LNCAP (cell line): ENCODE results near the gene TCF7.

Source experiments
- CTCF ChIP-seq: fragments of 450-650 bp; IDR thresholded peaks from 2 replicates; pipeline ENCODE4 v1.5.1; 2017; ENCODE audit warnings: mild to moderate bottlenecking

The TCF7 gene

DNA sequence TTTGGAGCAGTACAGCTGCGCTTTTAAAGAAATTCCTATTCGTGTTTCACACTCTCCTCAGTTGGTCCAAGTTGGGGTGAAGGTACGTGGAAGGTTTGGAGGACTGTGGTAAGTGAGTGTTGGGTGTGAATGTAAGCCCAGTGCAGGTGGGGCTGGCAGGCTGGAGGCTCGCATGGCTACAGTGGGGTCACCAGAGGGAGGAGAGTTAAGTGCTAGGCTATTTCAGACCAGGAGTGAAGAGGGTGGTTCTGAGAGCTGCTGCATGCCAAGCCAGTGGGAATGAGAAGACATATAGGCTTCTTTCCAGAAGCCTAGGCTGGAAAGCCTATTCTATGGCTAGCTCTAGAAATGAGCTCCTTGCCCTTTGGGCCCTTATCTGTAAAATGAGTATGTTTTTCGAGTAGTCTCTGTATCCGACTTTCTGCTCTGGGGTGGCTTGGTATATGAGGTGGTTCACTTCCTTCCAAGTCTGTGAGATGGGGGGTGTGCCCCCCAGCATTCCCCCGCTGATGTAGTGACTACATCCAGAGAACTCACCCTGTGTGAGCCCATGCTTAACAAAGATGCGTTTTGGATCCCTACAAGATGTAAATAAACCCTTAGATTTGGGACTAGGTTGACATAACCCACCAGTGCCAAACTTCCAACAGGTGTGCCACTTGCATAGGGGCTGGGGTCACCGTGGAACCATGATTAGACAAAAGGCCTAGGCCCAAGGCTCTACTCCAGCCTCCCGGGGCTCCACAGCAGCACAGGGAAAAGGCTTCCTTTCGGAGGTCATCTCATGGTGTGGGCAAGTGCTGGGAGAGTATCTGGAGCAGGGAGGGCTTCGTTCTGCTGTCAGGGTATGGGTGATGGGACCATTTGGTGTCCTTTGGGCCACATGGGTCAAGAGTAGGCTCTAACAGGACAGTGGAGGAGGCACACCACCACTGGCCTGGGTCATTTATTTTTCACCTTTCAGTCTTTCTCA, 2.6 kb downstream of the TCF7 start:
- TF ChIP-seq CTCF: no peak

DNA sequence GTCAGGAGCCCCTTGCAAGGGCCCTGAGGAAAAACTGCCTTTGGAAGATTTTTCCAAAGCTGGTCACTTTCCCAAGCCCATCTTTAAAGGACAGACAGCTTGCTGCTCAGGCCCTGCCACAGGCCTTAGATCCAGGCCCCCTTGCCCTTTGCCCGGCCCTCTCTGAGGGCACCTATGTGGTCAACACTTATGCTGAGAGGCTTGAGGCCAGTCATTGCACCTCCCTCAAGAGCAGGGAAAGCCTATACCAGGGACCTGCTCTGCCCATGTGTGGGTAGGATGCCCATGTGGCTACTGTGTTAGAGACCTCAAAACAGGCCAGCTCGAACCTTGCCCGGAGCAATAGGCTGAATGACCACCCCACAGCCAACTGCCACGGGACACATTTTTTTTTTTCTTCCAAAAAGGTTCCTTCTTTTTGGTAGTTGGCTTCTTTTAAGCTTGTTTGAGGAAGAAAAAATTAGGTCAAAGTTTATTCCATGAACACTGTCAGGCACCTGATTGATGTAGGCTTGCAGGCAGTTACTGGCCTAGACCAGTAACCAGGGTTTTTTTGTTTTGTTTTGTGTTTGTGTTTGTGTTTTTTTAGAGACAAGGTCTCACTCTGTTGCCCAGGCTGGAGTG, 3.8 kb downstream of the TCF7 start:
- no peak for TF ChIP-seq CTCF

GRCh38 chr5:134119720-134120119, 5.2 kb downstream of the TCF7 start:
- no peak for TF ChIP-seq CTCF

- TF ChIP-seq CTCF: no peak
Measured at GRCh38 chr5:134120386-134121138, 6.1 kb downstream of the TCF7 start.

DNA sequence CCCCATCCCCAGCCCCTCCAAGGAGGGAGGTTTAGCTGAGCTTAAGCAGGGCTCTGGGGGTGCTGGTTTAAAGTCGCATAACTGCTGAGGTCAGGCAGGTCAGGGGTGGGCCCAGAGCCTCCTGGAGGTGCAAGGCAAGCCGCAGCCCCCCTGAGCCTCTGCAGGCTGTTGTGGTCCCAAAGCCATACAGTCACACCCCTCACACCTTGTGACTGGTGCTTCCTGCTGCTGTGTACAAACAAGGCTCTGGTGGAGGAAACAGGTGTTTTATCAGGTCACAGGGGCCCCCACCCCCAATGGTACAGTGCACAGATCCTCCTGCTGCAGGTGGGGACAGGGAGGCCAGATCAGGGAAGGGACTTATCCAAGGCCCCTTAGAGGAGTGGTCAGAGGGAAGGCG, 8.0 kb downstream of the TCF7 start:
- no peak for TF ChIP-seq CTCF

DNA sequence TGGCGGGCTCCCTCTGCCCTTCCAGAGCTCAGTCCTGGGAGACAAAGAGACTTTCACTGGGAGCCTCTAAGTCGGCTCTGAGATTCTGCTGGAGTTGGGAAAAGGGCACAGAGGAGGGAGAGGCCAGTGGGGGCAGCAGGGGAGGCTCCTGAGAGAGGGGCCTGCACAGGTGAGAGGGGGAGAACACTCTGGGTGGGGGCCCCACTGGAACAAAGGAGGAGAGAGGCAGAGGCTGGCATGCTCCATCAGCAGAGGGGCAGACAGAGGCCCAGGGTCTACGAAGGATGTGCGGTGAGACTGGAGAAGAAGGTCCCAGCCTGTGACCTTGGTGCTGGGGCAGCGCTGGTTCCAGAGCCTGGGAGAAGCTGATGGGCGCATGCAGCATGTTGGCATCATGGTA, 8.9 kb downstream of the TCF7 start:
- TF ChIP-seq CTCF: no peak

DNA sequence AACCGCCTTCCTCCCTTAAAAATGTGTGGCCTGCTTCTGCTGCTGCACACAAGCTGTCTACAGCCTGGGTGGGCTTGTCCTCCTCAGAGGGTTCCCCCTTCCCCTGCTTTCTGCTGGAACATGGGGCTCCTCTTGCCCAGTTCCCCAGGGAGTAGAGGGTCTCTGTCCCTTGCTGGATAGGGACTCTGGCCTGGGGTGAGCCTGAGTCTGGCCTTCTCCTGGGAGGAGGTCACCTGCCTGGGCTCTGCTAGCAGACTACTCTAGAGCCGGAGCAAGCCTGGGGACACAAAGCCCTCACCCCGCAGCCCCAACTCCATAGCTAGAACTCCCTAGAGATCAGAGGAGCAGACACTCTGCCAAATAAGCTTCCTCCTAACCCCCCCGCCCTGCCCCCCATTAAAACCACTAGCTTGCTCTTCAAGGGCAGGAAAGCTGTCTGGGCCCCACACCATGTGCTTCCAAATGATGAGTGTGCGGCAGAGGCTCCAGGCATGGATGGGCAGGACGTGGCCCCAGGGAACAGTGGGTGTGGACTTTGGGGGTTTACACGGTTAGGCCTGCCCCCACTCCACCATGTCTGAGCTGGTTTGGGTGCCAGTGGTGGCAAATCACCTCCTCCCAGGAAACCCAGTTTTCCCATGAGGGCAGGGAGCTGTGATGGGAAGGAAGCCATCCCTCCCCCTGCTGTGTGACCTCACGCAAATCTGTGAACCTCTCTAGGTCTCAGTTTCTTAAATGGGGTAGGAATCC, 10.0 kb downstream of the TCF7 start:
- TF ChIP-seq CTCF: no peak
